Fibroblast of villous mesenchyme (primary cell): ENCODE results near the gene HPRT1. TPM values are rescaled to one million over a fixed set of nuclear protein-coding genes. Genes with fewer than 3 reads are reported as not detected.

Experiments used
- DNase-seq: peaks from one replicate; pipeline ENCODE4 v3.0.0-alpha.2; 2010; ENCODE audit warnings: low read depth
- H3K4me3 ChIP-seq: 2 replicates; pipeline ENCODE4 v1.5.1; 2011; ENCODE audit warnings: low read depth, mild to moderate bottlenecking, low read length
- CTCF ChIP-seq: IDR thresholded peaks from 2 replicates; pipeline ENCODE4 v1.5.1; 2012; ENCODE audit warnings: low read depth, mild to moderate bottlenecking, low read length; ENCODE audit not compliant: insufficient read depth
- total RNA-seq: library from RNA; depleted of rRNA; stranded (reverse); fragments of >200 nt; gene quantifications from 2 replicates; pipeline ENCODE4 v1.2.3, GENCODE V29; 2012

The HPRT1 gene
- total RNA-seq, 1 donor = 17.3 TPM

- peak; percentile 20 for DNase-seq
- H3K4me3 ChIP-seq = no peak overlapping the region
- no peak for TF ChIP-seq CTCF
Observed at GRCh38 chrX:134431894-134432293, 28.1 kb upstream of the HPRT1 start.

GRCh38 chrX:134435894-134436293 lies 24.1 kb upstream of the HPRT1 start:
- DNase-seq = no peak
- H3K4me3 ChIP-seq = no peak overlapping the region
- no peak for TF ChIP-seq CTCF

- DNase-seq = no peak
- no peak for TF ChIP-seq CTCF
- H3K4me3 ChIP-seq = no peak overlapping the region
Observed at GRCh38 chrX:134443020-134443419, 16.9 kb upstream of the HPRT1 start.

GRCh38 chrX:134443461-134443860 lies 16.5 kb upstream of the HPRT1 start:
- no peak for TF ChIP-seq CTCF
- H3K4me3 ChIP-seq = no peak overlapping the region
- no peak for DNase-seq

- no peak overlapping the region for H3K4me3 ChIP-seq
- no peak for DNase-seq
- TF ChIP-seq CTCF = no peak
Observed at GRCh38 chrX:134444681-134445080, 15.3 kb upstream of the HPRT1 start.

- no peak for TF ChIP-seq CTCF
- no peak overlapping the region for H3K4me3 ChIP-seq
- DNase-seq = no peak
Observed at GRCh38 chrX:134452596-134452995, 7.4 kb upstream of the HPRT1 start.

- no peak for TF ChIP-seq CTCF
- no peak overlapping the region for H3K4me3 ChIP-seq
Observed at GRCh38 chrX:134453631-134454030, 6.3 kb upstream of the HPRT1 start.

More at GRCh38 chrX:134453631-134454030, 6.3 kb upstream of the HPRT1 start:
- no peak for DNase-seq
